ENCODE data around the gene ZNF823. TPM values are rescaled to one million over a fixed set of nuclear protein-coding genes. Genes with fewer than 3 reads are reported as not detected.

ZNF823 gene
- total RNA-seq (10.4 and 13.9 TPM in 2 replicates), polyA plus RNA-seq (3.4 and 3.8 TPM in 2 replicates)

DNA sequence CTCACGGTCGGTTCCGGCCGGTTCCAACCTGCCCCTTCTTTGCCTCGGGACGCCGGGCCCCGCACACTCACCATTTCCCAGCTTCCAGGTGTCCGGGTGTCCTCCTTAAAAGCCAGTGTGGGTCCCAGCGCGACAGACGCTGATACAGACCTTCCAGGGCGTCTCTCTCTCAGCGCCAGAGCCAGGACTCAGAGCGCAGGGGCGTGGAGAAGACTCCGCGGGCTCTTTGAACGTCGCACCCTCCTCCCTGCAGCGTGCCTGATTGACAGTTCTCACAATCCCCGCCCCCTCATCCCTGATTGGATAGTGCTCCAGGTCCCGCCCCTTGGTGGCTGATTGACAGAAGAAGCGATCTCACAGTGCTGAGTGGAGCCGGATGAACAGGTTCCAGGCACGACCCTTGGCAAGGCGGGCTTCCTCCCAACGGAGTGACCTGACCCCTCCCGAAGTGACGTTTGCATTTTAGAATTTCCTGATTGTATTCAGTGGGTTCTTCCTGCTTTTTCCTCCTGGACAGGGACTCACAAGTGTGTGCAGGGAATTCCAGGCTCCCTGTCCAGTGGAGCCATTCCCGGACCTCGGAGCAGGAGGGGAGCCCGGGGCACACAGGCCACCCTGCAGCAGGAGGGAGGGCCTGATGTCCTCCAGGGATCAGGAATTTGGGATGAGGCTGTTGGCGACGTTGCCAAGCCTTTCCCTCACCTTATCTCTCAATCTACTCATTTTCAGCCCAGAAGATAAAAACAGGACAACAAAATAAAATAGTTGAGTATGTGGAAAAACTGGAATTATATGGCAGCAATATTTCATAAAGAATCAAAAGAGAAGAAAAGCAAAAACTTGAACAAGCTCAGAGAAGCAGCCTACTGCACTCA is at the start of gene ZNF823:
Gene ZNF823, minus strand, starts transcription at position 201 of the 875 bp plus-strand sequence. Its CDS starts 127 bp downstream, at position 74.
- peak within 1 kb of the TSS; percentile 93 for H3K27ac ChIP-seq
- no peaks in the 10 kb centered on the region for H3K36me3 ChIP-seq (replicated peaks; ENCODE audit: insufficient read depth, low read depth)
- no peaks in the 10 kb centered on the region for H3K9me2 ChIP-seq (replicated peaks; ENCODE audit: insufficient read depth)
- H3K4me3 ChIP-seq: peak within 1 kb of the TSS; percentile 60
- H3K4me2 ChIP-seq: peak within 1 kb of the TSS; percentile 96
- peaks cover 14% of the 10 kb centered on the region for H3K4me1 ChIP-seq (ENCODE audit: insufficient read depth)
- peak within 1 kb of the TSS; percentile 75 for H2AFZ ChIP-seq
- WGBS (ENCODE audit: low lambda C conversion rate, missing lambda C conversion rate): 2% methylated on average over 35 of the region's 35 CpGs
- peak; percentile 99 for DNase-seq (ENCODE audit: low spot score)
- TF ChIP-seq, protein P1, sequence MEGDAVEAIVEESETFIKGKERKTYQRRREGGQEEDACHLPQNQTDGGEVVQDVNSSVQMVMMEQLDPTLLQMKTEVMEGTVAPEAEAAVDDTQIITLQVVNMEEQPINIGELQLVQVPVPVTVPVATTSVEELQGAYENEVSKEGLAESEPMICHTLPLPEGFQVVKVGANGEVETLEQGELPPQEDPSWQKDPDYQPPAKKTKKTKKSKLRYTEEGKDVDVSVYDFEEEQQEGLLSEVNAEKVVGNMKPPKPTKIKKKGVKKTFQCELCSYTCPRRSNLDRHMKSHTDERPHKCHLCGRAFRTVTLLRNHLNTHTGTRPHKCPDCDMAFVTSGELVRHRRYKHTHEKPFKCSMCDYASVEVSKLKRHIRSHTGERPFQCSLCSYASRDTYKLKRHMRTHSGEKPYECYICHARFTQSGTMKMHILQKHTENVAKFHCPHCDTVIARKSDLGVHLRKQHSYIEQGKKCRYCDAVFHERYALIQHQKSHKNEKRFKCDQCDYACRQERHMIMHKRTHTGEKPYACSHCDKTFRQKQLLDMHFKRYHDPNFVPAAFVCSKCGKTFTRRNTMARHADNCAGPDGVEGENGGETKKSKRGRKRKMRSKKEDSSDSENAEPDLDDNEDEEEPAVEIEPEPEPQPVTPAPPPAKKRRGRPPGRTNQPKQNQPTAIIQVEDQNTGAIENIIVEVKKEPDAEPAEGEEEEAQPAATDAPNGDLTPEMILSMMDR (IDR thresholded peaks at IDR 0.05; ENCODE audit: poor library complexity): no peak
- TF ChIP-seq EZH2phosphoT487 (IDR thresholded peaks at IDR 0.05; ENCODE audit: low read depth, severe bottlenecking, unreplicated experiment): no peak
- no peak for TF ChIP-seq EZH2 (IDR thresholded peaks at IDR 0.05; ENCODE audit: borderline replicate concordance)
- no peaks in the 10 kb centered on the region for H3K9me3 ChIP-seq (ENCODE audit: low read depth)
- peaks cover 4% of the 10 kb centered on the region for H4K20me1 ChIP-seq (ENCODE audit: insufficient read depth, poor library complexity, severe bottlenecking)
- peaks cover 41% of the 10 kb centered on the region for H3K79me2 ChIP-seq
- no peaks in the 10 kb centered on the region for H3K27me3 ChIP-seq

DNA sequence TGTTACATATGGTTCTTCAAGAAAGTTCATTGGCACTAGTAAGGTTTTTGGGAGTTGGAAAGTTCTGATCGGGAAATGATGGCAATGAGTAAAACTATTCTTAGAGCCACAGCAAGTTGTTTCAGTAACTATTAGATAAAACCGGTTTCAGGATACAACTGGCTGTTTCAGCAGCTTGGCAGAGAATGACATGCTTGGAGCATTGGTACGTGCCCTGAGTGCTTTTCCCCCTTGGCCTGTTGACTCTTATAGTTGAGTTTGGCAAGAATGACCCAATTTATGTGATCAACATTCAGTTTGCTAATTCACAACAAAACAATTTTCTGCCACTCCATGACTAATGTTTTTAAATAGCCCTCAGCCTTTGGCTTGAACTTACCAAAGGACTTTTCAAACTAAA is 48.8 kb upstream of the ZNF823 start:
- Histone ChIP-seq H2AFZ (no peak overlapping the region), H3K36me3 (replicated peaks; ENCODE audit: insufficient read depth, low read depth) (peaks cover 3% of the 10 kb centered on the region), H3K4me2 (no peak overlapping the region), H3K27ac (no peak overlapping the region), H3K4me3 (no peak overlapping the region), H3K4me1 (ENCODE audit: insufficient read depth) (no peaks in the 10 kb centered on the region), H3K79me2 (no peaks in the 10 kb centered on the region), H4K20me1 (ENCODE audit: insufficient read depth, poor library complexity, severe bottlenecking) (no peaks in the 10 kb centered on the region), H3K27me3 (no peaks in the 10 kb centered on the region), H3K9me3 (ENCODE audit: low read depth) (peaks cover 38% of the 10 kb centered on the region), H3K9me2 (replicated peaks; ENCODE audit: insufficient read depth) (no peaks in the 10 kb centered on the region)
- DNase-seq (ENCODE audit: low spot score): no peak
- TF ChIP-seq, protein P1 (IDR thresholded peaks at IDR 0.05; ENCODE audit: poor library complexity): no peak
- TF ChIP-seq EZH2phosphoT487 (IDR thresholded peaks at IDR 0.05; ENCODE audit: low read depth, severe bottlenecking, unreplicated experiment) (no peak), EZH2 (IDR thresholded peaks at IDR 0.05; ENCODE audit: borderline replicate concordance) (no peak)
- 83% methylated on average over 3 of the region's 3 CpGs for WGBS (ENCODE audit: low lambda C conversion rate, missing lambda C conversion rate)

DNA sequence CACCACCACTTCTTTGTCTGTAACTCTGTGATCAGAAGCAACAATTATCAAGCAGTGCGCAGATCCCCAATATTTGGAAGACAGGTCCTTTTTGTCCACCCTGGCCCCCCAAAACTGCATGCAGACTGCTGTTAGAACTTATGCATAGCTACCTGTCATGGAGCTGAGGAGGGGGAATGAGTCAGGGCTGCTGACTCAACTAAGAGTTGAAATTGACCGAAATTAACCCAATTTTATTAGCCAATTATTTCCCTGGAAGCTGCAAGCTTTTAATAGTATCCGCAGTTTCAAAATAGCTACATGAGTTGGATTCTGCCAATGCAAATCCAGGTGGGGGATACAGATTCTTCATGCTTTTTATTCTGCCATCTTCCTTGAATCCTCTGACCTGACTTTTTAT is 45.6 kb upstream of the ZNF823 start:
- H3K27ac ChIP-seq: no peak overlapping the region
- WGBS (ENCODE audit: low lambda C conversion rate, missing lambda C conversion rate): 98% methylated on average over 3 of the region's 3 CpGs

More for the DNA sequence above, 45.6 kb upstream of the ZNF823 start:
- Histone ChIP-seq H3K4me2 (no peak overlapping the region), H3K4me1 (ENCODE audit: insufficient read depth) (no peaks in the 10 kb centered on the region), H3K27me3 (no peaks in the 10 kb centered on the region), H4K20me1 (ENCODE audit: insufficient read depth, poor library complexity, severe bottlenecking) (no peaks in the 10 kb centered on the region), H3K9me2 (replicated peaks; ENCODE audit: insufficient read depth) (no peaks in the 10 kb centered on the region), H3K79me2 (no peaks in the 10 kb centered on the region), H3K4me3 (no peak overlapping the region), H2AFZ (no peak overlapping the region), H3K9me3 (ENCODE audit: low read depth) (peaks cover 60% of the 10 kb centered on the region), H3K36me3 (replicated peaks; ENCODE audit: insufficient read depth, low read depth) (peaks cover 23% of the 10 kb centered on the region)
- TF ChIP-seq EZH2 (IDR thresholded peaks at IDR 0.05; ENCODE audit: borderline replicate concordance) (no peak), EZH2phosphoT487 (IDR thresholded peaks at IDR 0.05; ENCODE audit: low read depth, severe bottlenecking, unreplicated experiment) (no peak)
- TF ChIP-seq, protein P1 (IDR thresholded peaks at IDR 0.05; ENCODE audit: poor library complexity): no peak
- no peak for DNase-seq (ENCODE audit: low spot score)

All from hepatocyte (in vitro differentiated cells).